ENCODE data around the gene TMEM217. TPM values are rescaled to one million over a fixed set of nuclear protein-coding genes. Genes with fewer than 3 reads are reported as not detected.
A peak's percentile ranks its signal among the peaks of the same experiment; 100 is the strongest.

The TMEM217 gene
- total RNA-seq, 1 donor from 2014 or later: 4.8 TPM

- no peaks in the 10 kb centered on the region for H3K27me3 Mint-ChIP-seq (ENCODE audit: low read depth)
- peak overlapping the region; percentile 94 for H3K4me3 Mint-ChIP-seq (ENCODE audit: low read depth)
- H3K4me1 Mint-ChIP-seq (ENCODE audit: low read depth): peaks cover 43% of the 10 kb centered on the region
- DNase-seq (ENCODE audit: low spot score): no peak
- peaks cover 48% of the 10 kb centered on the region for H3K36me3 Mint-ChIP-seq (ENCODE audit: low read depth)
- peak overlapping the region; percentile 95 for H3K27ac Mint-ChIP-seq
- intact Hi-C loops (cut with micrococcal nuclease): loop anchor here (5.0 kb wide), 2 partner anchors 33 to 258 kb away; no protein-coding TSS in a partner anchor
- H3K9me3 Mint-ChIP-seq: no peaks in the 10 kb centered on the region
Measured at GRCh38 chr6:37170273-37171200, 87.4 kb downstream of the TMEM217 start.

- peak within 1 kb of the TSS; percentile 95 for H3K27ac Mint-ChIP-seq
- intact Hi-C loops (cut with micrococcal nuclease): loop anchor here (1.0 to 5.0 kb wide), 3 partner anchors 32 to 257 kb away; no protein-coding TSS in a partner anchor
Measured at GRCh38 chr6:37169496-37170272, 88.3 kb downstream of the TMEM217 start, which contains the start of gene PIM1. PIM1 (plus strand) TSS chr6:37170152; CDS start chr6:37170576, 424 bp downstream.

GRCh38 chr6:37168811-37169495 is 89.0 kb downstream of the TMEM217 start:
- Mint-ChIP-seq H3K27ac (peak overlapping the region; percentile 94), H3K4me3 (ENCODE audit: low read depth) (peak overlapping the region; percentile 87), H3K4me1 (ENCODE audit: low read depth) (peaks cover 28% of the 10 kb centered on the region), H3K27me3 (ENCODE audit: low read depth) (no peaks in the 10 kb centered on the region), H3K36me3 (ENCODE audit: low read depth) (peaks cover 32% of the 10 kb centered on the region), H3K9me3 (no peaks in the 10 kb centered on the region)
- intact Hi-C loops (cut with micrococcal nuclease): loop anchor here (1.0 kb wide), 1 partner anchor 67 kb away; no protein-coding TSS in a partner anchor
- no peak for DNase-seq (ENCODE audit: low spot score)

More at GRCh38 chr6:37169496-37170272, 88.3 kb downstream of the TMEM217 start, which contains the start of gene PIM1:
- Mint-ChIP-seq H3K9me3 (no peaks in the 10 kb centered on the region), H3K27me3 (ENCODE audit: low read depth) (no peaks in the 10 kb centered on the region), H3K4me1 (ENCODE audit: low read depth) (peaks cover 35% of the 10 kb centered on the region), H3K4me3 (ENCODE audit: low read depth) (peak within 1 kb of the TSS; percentile 94), H3K36me3 (ENCODE audit: low read depth) (peaks cover 39% of the 10 kb centered on the region)
- peak; percentile 93 for DNase-seq (ENCODE audit: low spot score)

GRCh38 chr6:37168163-37168758 is 89.7 kb downstream of the TMEM217 start:
- Mint-ChIP-seq H3K4me3 (ENCODE audit: low read depth) (peak overlapping the region; percentile 68), H3K27me3 (ENCODE audit: low read depth) (no peaks in the 10 kb centered on the region), H3K4me1 (ENCODE audit: low read depth) (peaks cover 21% of the 10 kb centered on the region), H3K27ac (peak overlapping the region; percentile 44), H3K9me3 (no peaks in the 10 kb centered on the region), H3K36me3 (ENCODE audit: low read depth) (peaks cover 25% of the 10 kb centered on the region)
- intact Hi-C loops (cut with micrococcal nuclease): no loop called here
- no peak for DNase-seq (ENCODE audit: low spot score)

GRCh38 chr6:37162740-37163139 is 95.2 kb downstream of the TMEM217 start:
- no peak overlapping the region for H3K4me3 Mint-ChIP-seq (ENCODE audit: low read depth)
- intact Hi-C loops (cut with micrococcal nuclease): no loop called here
- no peaks in the 10 kb centered on the region for H3K9me3 Mint-ChIP-seq
- no peaks in the 10 kb centered on the region for H3K36me3 Mint-ChIP-seq (ENCODE audit: low read depth)
- H3K4me1 Mint-ChIP-seq (ENCODE audit: low read depth): peaks cover 9% of the 10 kb centered on the region
- no peak for DNase-seq (ENCODE audit: low spot score)
- H3K27me3 Mint-ChIP-seq (ENCODE audit: low read depth): no peaks in the 10 kb centered on the region
- no peak overlapping the region for H3K27ac Mint-ChIP-seq

Other genes with a start within 250 kb of the TMEM217 start
- gene PIM1, start 88.0 kb downstream of the TMEM217 start, total RNA-seq: 151 and 161 TPM in 2 replicates
- 13.8 and 14.6 TPM in 2 replicates for gene TBC1D22B, start 372 bp downstream of the TMEM217 start, total RNA-seq
- gene RNF8, start 95.8 kb upstream of the TMEM217 start, total RNA-seq: 28.5 and 32.0 TPM in 2 replicates
- 51.8 and 55.6 TPM in 2 replicates for gene CMTR1, start 175.1 kb upstream of the TMEM217 start, total RNA-seq
- gene CCDC167, start 241.7 kb upstream of the TMEM217 start, total RNA-seq: 69.8 and 76.9 TPM in 2 replicates